Karpas-422 (cell line): ENCODE data around the gene NUP210L. TPM values are rescaled to one million over a fixed set of nuclear protein-coding genes. Genes with fewer than 3 reads are reported as not detected.

ENCODE experiments used
- DNase-seq: peaks from one replicate; pipeline ENCODE4 v3.0.0-alpha.2; 2015
- H2AFZ ChIP-seq: fragments of 200-600 bp; sonication (generic); 2 replicates; pipeline ENCODE4 v1.6.1; 2014; ENCODE audit warnings: antibody characterized with exemption, low read length, mixed read lengths
- H3K27ac ChIP-seq: fragments of 200-600 bp; sonication (generic); 2 replicates; pipeline ENCODE4 v1.5.1; 2014; ENCODE audit warnings: mild to moderate bottlenecking, low read length, moderate library complexity
- H3K27me3 ChIP-seq: fragments of 200-600 bp; sonication (generic); 2 replicates; pipeline ENCODE4 v1.6.1; 2014; ENCODE audit warnings: low read length, mixed read lengths
- H3K36me3 ChIP-seq: fragments of 200-600 bp; sonication (generic); 2 replicates; pipeline ENCODE4 v1.6.1; 2014; ENCODE audit warnings: low read length, mixed read lengths; ENCODE audit not compliant: insufficient read depth
- H3K4me1 ChIP-seq: fragments of 200-600 bp; sonication (generic); 2 replicates; pipeline ENCODE4 v1.6.1; 2014; ENCODE audit warnings: mild to moderate bottlenecking, low read length, mixed read lengths
- H3K4me2 ChIP-seq: fragments of 200-600 bp; sonication (generic); 2 replicates; pipeline ENCODE4 v1.6.1; 2014; ENCODE audit warnings: low read length, low read depth, mild to moderate bottlenecking; ENCODE audit not compliant: poor library complexity, severe bottlenecking
- H3K4me3 ChIP-seq: fragments of 200-600 bp; sonication (generic); 2 replicates; pipeline ENCODE4 v1.5.1; 2014; ENCODE audit warnings: mild to moderate bottlenecking, antibody characterized with exemption, low read length, mixed read lengths
- H3K79me2 ChIP-seq: fragments of 200-600 bp; sonication (generic); 2 replicates; pipeline ENCODE4 v1.6.1; 2014; ENCODE audit warnings: mild to moderate bottlenecking, low read length, mixed read lengths
- H3K9ac ChIP-seq: fragments of 200-600 bp; sonication (generic); 2 replicates; pipeline ENCODE4 v1.6.0; 2014; ENCODE audit warnings: low read length
- H3K9me2 ChIP-seq: fragments of 200-600 bp; sonication (generic), shearing (Covaris generic); replicated peaks from 2 replicates; pipeline ENCODE4 v1.6.0; 2014; ENCODE audit warnings: mild to moderate bottlenecking, low read length, moderate library complexity; ENCODE audit not compliant: insufficient read depth
- H3K9me3 ChIP-seq: fragments of 300-700, 200-600 bp; sonication (generic); 2 replicates; pipeline ENCODE4 v1.6.1; 2014; ENCODE audit warnings: low read length, mixed read lengths
- H4K20me1 ChIP-seq: fragments of 200-600 bp; sonication (generic); 2 replicates; pipeline ENCODE4 v1.6.1; 2014; ENCODE audit warnings: mild to moderate bottlenecking, antibody characterized with exemption, low read length, low read depth; ENCODE audit not compliant: insufficient read depth
- total RNA-seq: library from RNA; depleted of rRNA; stranded (reverse); fragments of >200 nt; shearing (Covaris generic); gene quantifications from 2 replicates; pipeline ENCODE4 v1.2.3, GENCODE V29; 2014; ENCODE audit warnings: low replicate concordance

NUP210L gene
- total RNA-seq, 1 experiment from 2014 or later = not detected

- no peak for DNase-seq
- Histone ChIP-seq H3K4me3 (no peak overlapping the region), H2AFZ (no peak overlapping the region), H3K36me3 (peaks cover 23% of the 10 kb centered on the region; the same call in 1 of the 2 replicates), H3K9ac (no peak overlapping the region), H3K9me2 (no peaks in the 10 kb centered on the region), H3K4me1 (peaks cover 55% of the 10 kb centered on the region), H3K4me2 (no peak overlapping the region), H3K9me3 (no peaks in the 10 kb centered on the region), H3K27me3 (no peaks in the 10 kb centered on the region), H4K20me1 (no peaks in the 10 kb centered on the region), H3K79me2 (peaks cover 26% of the 10 kb centered on the region), H3K27ac (0 out of 2 replicates have a peak overlapping the region, but pooled peaks have one; percentile 66)
Observed at GRCh38 chr1:153973071-153973470, 181.8 kb downstream of the NUP210L start.

GRCh38 chr1:153970346-153970745, 184.5 kb downstream of the NUP210L start:
- H3K4me1 ChIP-seq = peaks cover 56% of the 10 kb centered on the region
- H3K27me3 ChIP-seq = no peaks in the 10 kb centered on the region
- no peak overlapping the region for H3K27ac ChIP-seq
- no peak overlapping the region for H2AFZ ChIP-seq
- H3K4me2 ChIP-seq = no peak overlapping the region
- H3K36me3 ChIP-seq = peaks cover 17% of the 10 kb centered on the region; the same call in 1 of the 2 replicates
- H4K20me1 ChIP-seq = no peaks in the 10 kb centered on the region
- DNase-seq = no peak
- no peak overlapping the region for H3K4me3 ChIP-seq
- no peaks in the 10 kb centered on the region for H3K9me2 ChIP-seq
- H3K9me3 ChIP-seq = no peaks in the 10 kb centered on the region
- H3K9ac ChIP-seq = no peak overlapping the region
- H3K79me2 ChIP-seq = peaks cover 18% of the 10 kb centered on the region

- H3K4me3 ChIP-seq = peak overlapping the region; percentile 83
- H3K4me1 ChIP-seq = peaks cover 53% of the 10 kb centered on the region
- H3K9ac ChIP-seq = peak overlapping the region; percentile 92
- H3K79me2 ChIP-seq = peaks cover 18% of the 10 kb centered on the region
- H3K9me2 ChIP-seq = no peaks in the 10 kb centered on the region
- H2AFZ ChIP-seq = no peak overlapping the region
- no peaks in the 10 kb centered on the region for H3K27me3 ChIP-seq
- no peaks in the 10 kb centered on the region for H4K20me1 ChIP-seq
- peak overlapping the region; percentile 87 for H3K27ac ChIP-seq
- H3K4me2 ChIP-seq = peak overlapping the region; percentile 99
- H3K9me3 ChIP-seq = no peaks in the 10 kb centered on the region
- DNase-seq = no peak
- H3K36me3 ChIP-seq = peaks cover 7% of the 10 kb centered on the region; the same call in 1 of the 2 replicates
Observed at GRCh38 chr1:153968972-153969371, 185.9 kb downstream of the NUP210L start.

- peaks cover 51% of the 10 kb centered on the region for H3K4me1 ChIP-seq
- H3K79me2 ChIP-seq = peaks cover 18% of the 10 kb centered on the region
- peak; percentile 51 for DNase-seq
- peak overlapping the region; percentile 92 for H3K9ac ChIP-seq
- H3K9me3 ChIP-seq = no peaks in the 10 kb centered on the region
- peak overlapping the region; percentile 87 for H3K27ac ChIP-seq
- H4K20me1 ChIP-seq = no peaks in the 10 kb centered on the region
- H3K4me2 ChIP-seq = peak overlapping the region; percentile 99
- H3K27me3 ChIP-seq = no peaks in the 10 kb centered on the region
- H3K4me3 ChIP-seq = peak overlapping the region; percentile 83
- 0 out of 2 replicates have a peak, but pooled peaks cover 1% of the 10 kb centered on the region for H3K36me3 ChIP-seq
- peak overlapping the region; percentile 38; the same call in 1 of the 2 replicates for H2AFZ ChIP-seq
- H3K9me2 ChIP-seq = no peaks in the 10 kb centered on the region
Observed at GRCh38 chr1:153968408-153968807, 186.5 kb downstream of the NUP210L start.

- H3K4me1 ChIP-seq = peaks cover 47% of the 10 kb centered on the region
- H3K79me2 ChIP-seq = peaks cover 21% of the 10 kb centered on the region
- H3K9ac ChIP-seq = peak overlapping the region; percentile 92
Observed at GRCh38 chr1:153968000-153968363, 186.9 kb downstream of the NUP210L start.

GRCh38 chr1:153967107-153967999, 187.5 kb downstream of the NUP210L start, which contains the start of gene CREB3L4:
Gene CREB3L4 (plus strand): TSS chr1:153967902. CDS start chr1:153968526, 624 bp downstream.
- H3K27me3 ChIP-seq = no peaks in the 10 kb centered on the region
- peak; percentile 99 for DNase-seq
- no peaks in the 10 kb centered on the region for H4K20me1 ChIP-seq
- H3K4me3 ChIP-seq = peak within 1 kb of the TSS; percentile 83
- H3K27ac ChIP-seq = peak within 1 kb of the TSS; percentile 87
- H3K9me3 ChIP-seq = no peaks in the 10 kb centered on the region
- H3K4me1 ChIP-seq = peaks cover 43% of the 10 kb centered on the region
- peak within 1 kb of the TSS; percentile 92 for H3K9ac ChIP-seq
- peak within 1 kb of the TSS; percentile 54; the same call in 1 of the 2 replicates for H2AFZ ChIP-seq
- no peaks in the 10 kb centered on the region for H3K9me2 ChIP-seq
- peak within 1 kb of the TSS; percentile 99 for H3K4me2 ChIP-seq
- peaks cover 28% of the 10 kb centered on the region for H3K79me2 ChIP-seq
- H3K36me3 ChIP-seq = no peaks in the 10 kb centered on the region

More at GRCh38 chr1:153968000-153968363, 186.9 kb downstream of the NUP210L start:
- peak overlapping the region; percentile 99 for H3K4me2 ChIP-seq
- no peaks in the 10 kb centered on the region for H3K36me3 ChIP-seq
- H4K20me1 ChIP-seq = no peaks in the 10 kb centered on the region
- H3K4me3 ChIP-seq = peak overlapping the region; percentile 83
- H3K9me2 ChIP-seq = no peaks in the 10 kb centered on the region
- H3K27ac ChIP-seq = peak overlapping the region; percentile 87
- no peaks in the 10 kb centered on the region for H3K27me3 ChIP-seq
- H2AFZ ChIP-seq = peak overlapping the region; percentile 54; the same call in 1 of the 2 replicates
- no peaks in the 10 kb centered on the region for H3K9me3 ChIP-seq
- no peak for DNase-seq

GRCh38 chr1:153963850-153964331, 191.0 kb downstream of the NUP210L start:
- no peaks in the 10 kb centered on the region for H4K20me1 ChIP-seq
- peaks cover 64% of the 10 kb centered on the region for H3K4me1 ChIP-seq
- H3K36me3 ChIP-seq = peaks cover 8% of the 10 kb centered on the region; the same call in 1 of the 2 replicates
- H2AFZ ChIP-seq = 0 out of 2 replicates have a peak overlapping the region, but pooled peaks have one; percentile 28
- no peaks in the 10 kb centered on the region for H3K9me2 ChIP-seq
- H3K9me3 ChIP-seq = no peaks in the 10 kb centered on the region
- peak; percentile 49 for DNase-seq
- H3K27ac ChIP-seq = peak overlapping the region; percentile 65
- peaks cover 40% of the 10 kb centered on the region for H3K79me2 ChIP-seq
- peak overlapping the region; percentile 86 for H3K4me3 ChIP-seq
- peak overlapping the region; percentile 93 for H3K4me2 ChIP-seq
- peak overlapping the region; percentile 94 for H3K9ac ChIP-seq
- H3K27me3 ChIP-seq = no peaks in the 10 kb centered on the region
